Posterior vena cava (tissue), 2 donors: ENCODE measurements around the gene IDE. TPM values are rescaled to one million over a fixed set of nuclear protein-coding genes. Genes with fewer than 3 reads are reported as not detected.
"Not testable (repeated sequence)": the region's sequence is repeated elsewhere in the genome, so short reads cannot be mapped to it uniquely, and the experiment has no call there.

Source experiments
- DNase-seq: peaks from one replicate; pipeline ENCODE4 v3.0.0-alpha.2; 2020; ENCODE audit warnings: low spot score
- intact Hi-C, 2 donors: fragments of 100-400 bp; cut with DNase I; formaldehyde crosslinking; loops; one replicate each; pipeline versions ENCODE4 v1.14.1 to v1.14.2; 2022 to 2023
- total RNA-seq, 2 donors: library from RNA; stranded (reverse); fragmentation: NEBNext Ultra II Directional; extraction: Animal tissue kit (Norgen Biotek cat#: 25700); gene quantifications; one replicate each; pipeline ENCODE4 v1.2.1, GENCODE V29; 2021
- donor health status: DM: yes; HTN: yes; CAD: no.
- donor health status: DM: yes; HTN: yes; CAD: no.

Gene IDE
- total RNA-seq, 2 donors from 2014 or later: 40.1 to 45.6 TPM

- intact Hi-C loops: loop anchor here in 1 of 2 donors (5.0 kb wide), 1 partner anchor 349 kb away; no protein-coding TSS in a partner anchor
- DNase-seq: no peak
Observed at GRCh38 chr10:92436611-92437010, 137.3 kb downstream of the IDE start.

DNA sequence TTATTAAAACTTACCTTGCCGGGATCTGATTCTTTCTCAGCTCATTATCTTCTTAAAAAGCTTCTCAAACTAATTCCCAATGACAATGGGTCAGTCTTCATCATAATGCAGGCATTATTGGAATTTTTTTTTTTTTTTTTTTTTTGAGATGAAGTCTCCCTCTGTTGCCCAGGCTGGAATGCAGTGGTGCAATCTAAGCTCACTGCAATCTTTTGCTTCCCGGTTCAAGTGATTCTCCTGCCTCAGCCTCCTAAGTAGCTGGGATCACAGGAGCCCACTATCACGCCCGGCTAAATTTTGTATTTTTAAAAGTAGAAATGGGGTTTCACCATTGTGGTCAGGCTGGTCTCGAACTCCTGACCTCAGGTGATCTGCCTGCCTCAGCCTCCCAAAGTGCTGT lies 137.8 kb downstream of the IDE start:
- intact Hi-C loops: loop anchor here in 1 of 2 donors (5.0 kb wide), 1 partner anchor 349 kb away; no protein-coding TSS in a partner anchor
- not testable (repeated sequence) for DNase-seq

DNA sequence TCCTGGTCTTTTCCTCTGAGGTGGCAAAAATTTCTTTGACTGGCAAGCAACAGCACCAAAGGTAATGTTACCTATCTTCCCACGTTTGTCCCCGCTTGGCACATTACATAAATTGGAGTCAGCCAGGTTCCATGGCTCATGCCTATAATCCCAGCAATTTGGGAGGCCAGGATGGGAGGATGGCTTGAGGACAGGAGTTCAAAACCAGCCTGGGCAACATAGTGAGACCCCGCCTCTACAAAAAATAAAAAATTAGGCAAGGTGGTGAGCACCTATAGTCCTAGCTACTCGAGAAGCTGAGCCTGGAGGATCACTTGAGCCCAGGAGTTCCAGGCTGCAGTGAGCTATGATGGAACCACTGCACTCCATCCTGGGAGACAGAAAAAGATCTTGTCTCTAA lies 139.5 kb downstream of the IDE start:
- intact Hi-C loops: loop anchor here in 1 of 2 donors (5.0 kb wide), 1 partner anchor 347 kb away; no protein-coding TSS in a partner anchor
- no peak for DNase-seq

DNA sequence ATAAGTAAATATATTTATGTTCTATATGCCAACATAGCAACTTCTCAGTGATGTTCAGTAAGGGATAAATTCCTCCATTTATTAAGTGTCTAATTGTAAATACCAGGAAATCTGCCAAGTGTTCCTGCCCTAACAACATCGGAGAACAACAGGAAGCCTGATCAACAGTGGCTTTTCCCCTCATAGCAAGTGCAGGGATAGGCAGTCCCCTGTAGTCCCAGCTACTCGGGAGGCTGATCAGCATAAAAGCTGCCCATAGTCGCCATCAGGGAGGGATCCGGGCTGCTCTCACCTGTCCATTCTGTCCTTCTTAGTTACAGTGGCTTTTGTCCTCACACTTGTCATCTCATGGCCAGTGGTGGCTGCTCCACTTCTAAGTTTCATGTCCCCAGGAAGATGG lies 141.3 kb downstream of the IDE start:
- intact Hi-C loops: loop anchor here in 1 of 2 donors (5.0 kb wide), 1 partner anchor 345 kb away; no protein-coding TSS in a partner anchor
- no peak for DNase-seq

DNA sequence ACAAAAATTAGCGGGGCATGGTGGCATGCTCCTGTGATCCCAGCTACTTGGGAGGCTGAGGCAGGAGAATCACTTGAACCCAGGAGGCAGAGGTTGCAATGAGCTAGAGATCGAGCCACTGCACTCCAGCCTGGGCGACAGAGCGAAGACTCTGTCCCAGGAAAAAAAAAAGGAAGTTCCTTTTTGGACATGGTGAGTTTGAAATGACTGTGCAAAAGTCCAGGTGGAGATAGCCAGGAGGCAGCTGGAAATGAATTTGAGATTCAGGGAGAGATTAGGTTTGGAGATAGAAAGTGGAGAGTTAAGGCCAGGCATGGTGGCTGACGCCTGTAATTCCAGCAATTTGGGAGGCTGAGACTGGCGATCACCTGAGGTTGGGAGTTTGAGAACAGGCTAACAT lies 143.8 kb downstream of the IDE start:
- intact Hi-C loops: loop anchor here in 1 of 2 donors (5.0 kb wide), 1 partner anchor 343 kb away; no protein-coding TSS in a partner anchor
- DNase-seq: no peak

- intact Hi-C loops: no loop called here
- no peak for DNase-seq
Observed at GRCh38 chr10:92421550-92421949, 152.3 kb downstream of the IDE start.

DNA sequence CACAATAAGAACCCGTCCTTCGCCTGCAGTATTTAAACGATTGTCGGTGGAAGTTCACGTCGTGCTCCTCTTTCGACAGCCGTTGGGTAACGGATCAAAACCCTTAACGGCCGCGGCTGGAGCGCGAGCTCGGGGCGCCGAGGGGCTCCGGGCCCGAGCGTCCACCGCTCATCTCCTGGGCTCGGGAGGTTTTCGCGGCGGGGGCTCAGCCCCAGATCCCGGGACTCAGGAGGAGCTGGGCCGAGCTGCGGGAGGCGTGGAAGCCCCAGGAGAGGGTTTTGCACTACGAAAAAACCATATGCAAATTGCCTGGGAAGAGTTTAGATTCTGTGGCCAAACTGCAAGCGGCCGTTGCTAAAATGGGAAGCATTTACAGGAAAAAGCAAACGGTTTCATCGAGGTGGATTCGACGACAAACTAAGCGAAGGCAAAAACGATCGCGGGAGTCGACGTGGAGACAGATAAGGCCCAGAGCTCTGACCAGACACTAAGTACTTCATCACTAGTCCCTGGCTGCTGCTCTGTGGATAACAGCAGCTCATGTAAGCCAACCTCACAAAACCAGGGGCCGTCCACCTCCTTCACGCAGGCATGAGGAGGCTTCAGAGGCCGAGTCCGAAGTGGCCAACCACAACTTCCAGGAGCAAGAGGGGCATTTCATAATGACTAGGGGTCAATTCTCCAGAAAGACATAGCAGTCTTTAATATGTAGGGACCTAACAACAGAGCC lies 153.2 kb downstream of the IDE start:
- DNase-seq: peak; percentile 78
- intact Hi-C loops: no loop called here

GRCh38 chr10:92419740-92420545 lies 153.9 kb downstream of the IDE start:
- intact Hi-C loops: no loop called here
- DNase-seq: no peak

GRCh38 chr10:92418891-92419290 lies 155.0 kb downstream of the IDE start:
- no peak for DNase-seq
- intact Hi-C loops: no loop called here

DNA sequence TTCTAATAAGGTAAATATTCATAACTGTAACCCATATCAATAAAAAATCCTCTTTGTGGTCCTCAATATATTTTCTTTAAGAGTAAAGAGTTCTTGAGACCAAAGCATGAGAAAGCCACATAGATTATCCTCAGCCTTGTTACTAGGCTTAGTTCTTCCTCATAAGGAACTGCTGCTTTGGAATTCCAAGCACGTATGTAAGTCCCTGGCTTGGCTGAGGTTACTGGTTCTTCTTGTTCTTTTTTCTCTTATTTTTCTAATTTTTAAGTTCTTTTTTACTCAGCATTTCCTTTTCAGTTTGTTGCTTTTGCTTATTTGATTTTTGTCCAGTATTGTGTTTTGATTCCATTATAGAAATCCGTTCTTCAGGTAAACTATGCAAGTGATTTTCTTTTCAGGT lies 155.7 kb downstream of the IDE start:
- intact Hi-C loops: no loop called here
- DNase-seq: no peak

- DNase-seq: no peak
- intact Hi-C loops: no loop called here
Observed at GRCh38 chr10:92413519-92413918, 160.4 kb downstream of the IDE start.

DNA sequence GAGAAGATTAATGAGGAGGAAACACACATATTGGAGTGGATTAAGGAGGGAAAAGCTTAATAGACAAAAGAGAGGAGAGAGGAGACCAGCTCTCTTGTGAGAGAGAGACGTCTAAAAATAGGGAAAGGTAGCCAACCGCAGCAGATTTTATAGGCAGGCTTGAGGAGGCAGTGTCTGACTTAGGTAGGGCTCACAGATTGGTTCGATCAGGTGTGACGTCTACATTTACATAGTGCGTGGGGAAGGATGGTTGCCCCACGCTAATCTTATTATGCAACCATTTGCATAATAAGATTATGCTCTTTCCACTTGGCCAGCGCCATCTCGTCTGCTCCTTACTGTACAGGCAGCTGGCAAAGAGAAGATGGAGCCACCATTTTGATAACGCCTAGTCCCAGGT lies 160.9 kb downstream of the IDE start:
- DNase-seq: no peak

DNA sequence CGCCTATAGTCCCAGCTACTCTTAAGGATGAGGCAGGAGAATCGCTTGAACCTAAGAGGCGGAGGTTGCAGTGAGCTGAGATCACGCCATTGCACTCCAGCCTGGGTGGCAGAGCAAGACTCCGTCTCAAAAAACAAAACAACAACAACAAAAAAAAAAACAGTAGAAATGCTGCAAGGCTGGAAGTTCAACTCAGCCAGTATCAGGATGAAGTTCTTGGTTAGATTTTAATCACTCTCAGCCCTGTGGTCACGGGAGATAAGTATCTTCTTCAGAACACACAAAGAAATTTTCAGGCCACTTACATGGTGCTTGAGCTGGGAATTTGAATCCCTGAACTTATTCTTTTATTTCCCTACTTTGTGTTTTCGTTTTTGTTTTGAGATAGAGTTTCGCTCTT lies 162.5 kb downstream of the IDE start:
- intact Hi-C loops: no loop called here
- no peak for DNase-seq

More for the DNA sequence above, 160.9 kb downstream of the IDE start:
- intact Hi-C loops: no loop called here

DNA sequence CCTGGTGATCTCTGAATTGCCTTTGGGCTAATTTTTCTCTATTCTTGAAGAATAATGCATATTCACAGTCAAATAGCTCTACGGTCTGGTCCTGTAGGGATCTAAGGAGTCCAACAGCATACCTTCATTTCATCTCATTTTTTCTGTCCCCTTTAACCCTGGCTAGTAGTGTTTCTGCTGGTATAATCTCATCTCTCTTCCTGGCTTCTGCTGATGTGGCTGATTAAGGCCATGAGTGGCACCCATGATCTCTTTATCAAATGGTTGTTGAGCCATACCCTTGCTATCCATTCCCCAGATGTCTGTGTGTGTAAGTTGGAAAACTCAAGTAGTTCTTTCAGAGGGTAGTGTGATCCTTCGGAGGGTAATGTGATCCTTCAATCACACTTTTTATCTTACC lies 163.4 kb downstream of the IDE start:
- intact Hi-C loops: no loop called here
- DNase-seq: no peak

DNA sequence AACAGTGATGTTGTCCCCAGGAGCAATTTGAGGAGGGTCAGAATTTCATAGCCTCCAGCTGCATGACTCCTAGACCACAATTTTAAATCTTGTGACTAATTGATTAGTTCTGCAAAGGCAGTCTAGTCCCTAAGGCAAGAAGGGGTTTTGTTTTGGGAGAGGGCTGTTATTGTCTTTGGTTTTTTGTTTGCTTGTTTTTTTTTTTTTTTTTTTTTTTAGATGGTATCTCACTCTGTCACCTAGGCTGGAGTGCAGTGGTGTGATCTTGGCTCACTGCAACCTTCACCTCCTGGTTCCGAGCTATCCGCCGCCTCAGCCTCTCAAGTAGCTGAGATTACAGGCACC lies 165.9 kb downstream of the IDE start:
- intact Hi-C loops: no loop called here
- DNase-seq: no peak

- intact Hi-C loops: no loop called here
- DNase-seq: no peak
Observed at GRCh38 chr10:92407305-92408016, 166.4 kb downstream of the IDE start.

GRCh38 chr10:92405419-92405924 lies 168.4 kb downstream of the IDE start:
- peak; percentile 62 for DNase-seq
- intact Hi-C loops: no loop called here

DNA sequence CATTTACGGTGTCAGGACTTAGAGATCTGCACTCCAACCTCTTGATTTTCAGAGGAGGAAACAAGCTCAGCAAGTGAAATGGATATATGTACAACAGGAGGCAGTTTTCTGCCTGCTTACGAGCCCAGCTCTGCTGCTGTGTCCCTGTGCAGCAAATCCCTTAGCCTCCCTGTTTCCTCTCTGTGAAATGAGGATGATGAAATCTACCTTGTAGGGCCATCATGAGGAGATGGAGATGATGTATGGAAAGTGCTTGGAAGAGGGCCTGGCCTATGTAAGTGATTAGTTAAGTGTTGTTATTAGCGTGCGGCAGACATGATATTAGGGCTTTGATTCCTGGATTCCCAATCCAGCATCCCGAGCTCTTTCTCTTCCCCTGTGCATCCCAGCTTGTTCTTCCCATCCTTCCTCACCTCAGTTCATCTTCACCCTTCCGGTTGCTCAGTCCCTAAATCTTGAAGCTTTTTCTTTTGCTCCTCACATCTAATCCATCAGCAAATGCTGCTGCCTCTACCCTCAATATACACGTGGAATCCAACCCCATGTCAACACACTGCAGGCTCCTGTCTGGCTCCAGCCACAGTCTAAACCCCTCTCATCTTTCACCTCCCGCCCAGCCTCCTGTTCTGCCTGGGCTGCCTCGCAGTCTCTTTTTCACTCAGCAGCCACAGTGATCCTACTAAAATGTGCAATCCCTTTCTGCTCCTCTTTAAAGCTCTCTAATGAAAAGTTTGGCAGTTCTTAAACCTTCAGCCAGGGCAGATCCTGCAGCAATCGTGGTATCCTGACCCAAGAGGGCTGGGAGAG lies 169.1 kb downstream of the IDE start:
- DNase-seq: peak; percentile 31

DNA sequence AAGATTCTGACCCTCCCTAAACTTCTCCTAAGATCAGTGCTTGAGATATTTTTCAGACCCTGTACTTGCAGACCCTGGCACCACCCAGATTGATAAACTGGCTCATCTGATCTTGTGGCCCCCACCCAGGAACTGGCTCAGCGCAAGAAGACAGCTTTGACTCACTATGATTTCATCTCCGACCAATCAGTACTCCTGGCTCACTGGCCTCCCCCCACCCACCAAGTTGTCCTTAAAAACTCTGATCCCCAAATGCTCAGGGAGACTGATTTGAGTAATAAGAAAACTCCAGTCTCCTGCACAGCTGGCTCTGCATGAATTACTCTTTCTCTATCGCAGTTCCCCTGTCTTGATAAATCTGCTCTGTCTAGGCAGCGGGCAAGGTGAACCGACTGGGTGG lies 171.7 kb downstream of the IDE start:
- intact Hi-C loops: not testable (repeated sequence)

More for the DNA sequence above, 169.1 kb downstream of the IDE start:
- intact Hi-C loops: no loop called here

More for the DNA sequence above, 171.7 kb downstream of the IDE start:
- not testable (repeated sequence) for DNase-seq
